ENCODE measurements around the gene LYRM2.
A peak's percentile ranks its signal among the peaks of the same experiment; 100 is the strongest.

LYRM2 gene

GRCh38 chr6:89575562-89575960 lies 63.0 kb downstream of the LYRM2 start:
- H3K27me3 ChIP-seq (ENCODE audit: low read depth) = no peaks in the 10 kb centered on the region
- no peaks in the 10 kb centered on the region for H3K36me3 ChIP-seq (replicated peaks)
- in situ Hi-C loops (cut with MboI; ENCODE audit: low sequenced_read_pairs) = no loop called here
- DNase-seq (ENCODE audit: low spot score in 2 of 2) = no peak
- no peaks in the 10 kb centered on the region for H3K4me1 ChIP-seq
- H3K9me3 ChIP-seq = no peaks in the 10 kb centered on the region
- H3K4me3 ChIP-seq = no peak overlapping the region

- in situ Hi-C loops (cut with MboI; ENCODE audit: low sequenced_read_pairs) = no loop called here
- Histone ChIP-seq H3K27me3 (ENCODE audit: low read depth) (no peaks in the 10 kb centered on the region), H3K4me3 (no peak overlapping the region), H3K4me1 (no peaks in the 10 kb centered on the region), H3K9me3 (no peaks in the 10 kb centered on the region), H3K36me3 (replicated peaks) (no peaks in the 10 kb centered on the region)
- no peak for DNase-seq (ENCODE audit: low spot score in 2 of 2)
These were observed 63.5 kb downstream of the LYRM2 start for GRCh38 chr6:89574910-89575561.

- H3K9me3 ChIP-seq = no peaks in the 10 kb centered on the region
- in situ Hi-C loops (cut with MboI; ENCODE audit: low sequenced_read_pairs) = no loop called here
These were observed 70.7 kb downstream of the LYRM2 start for GRCh38 chr6:89567630-89568390.

GRCh38 chr6:89566930-89567629 lies 71.5 kb downstream of the LYRM2 start:
- no peak overlapping the region for H3K4me3 ChIP-seq
- no peaks in the 10 kb centered on the region for H3K9me3 ChIP-seq
- DNase-seq (ENCODE audit: low spot score in 2 of 2) = peak; percentile 77 to 87
- peaks cover 13% of the 10 kb centered on the region for H3K4me1 ChIP-seq
- H3K36me3 ChIP-seq (replicated peaks) = no peaks in the 10 kb centered on the region
- H3K27me3 ChIP-seq (ENCODE audit: low read depth) = no peaks in the 10 kb centered on the region
- in situ Hi-C loops (cut with MboI; ENCODE audit: low sequenced_read_pairs) = no loop called here

More at GRCh38 chr6:89567630-89568390, 70.7 kb downstream of the LYRM2 start:
- H3K4me3 ChIP-seq = no peak overlapping the region
- H3K36me3 ChIP-seq (replicated peaks) = no peaks in the 10 kb centered on the region
- H3K27me3 ChIP-seq (ENCODE audit: low read depth) = no peaks in the 10 kb centered on the region
- DNase-seq (ENCODE audit: low spot score in 2 of 2) = no peak
- H3K4me1 ChIP-seq = peaks cover 13% of the 10 kb centered on the region

GRCh38 chr6:89566008-89566800 lies 72.3 kb downstream of the LYRM2 start:
- no peaks in the 10 kb centered on the region for H3K27me3 ChIP-seq (ENCODE audit: low read depth)
- no peaks in the 10 kb centered on the region for H3K9me3 ChIP-seq
- in situ Hi-C loops (cut with MboI; ENCODE audit: low sequenced_read_pairs) = no loop called here
- peaks cover 13% of the 10 kb centered on the region for H3K4me1 ChIP-seq
- no peak for DNase-seq (ENCODE audit: low spot score in 2 of 2)
- H3K36me3 ChIP-seq (replicated peaks) = no peaks in the 10 kb centered on the region
- H3K4me3 ChIP-seq = no peak overlapping the region

- H3K27me3 ChIP-seq (ENCODE audit: low read depth) = no peaks in the 10 kb centered on the region
- peaks cover 13% of the 10 kb centered on the region for H3K4me1 ChIP-seq
- H3K4me3 ChIP-seq = no peak overlapping the region
- in situ Hi-C loops (cut with MboI; ENCODE audit: low sequenced_read_pairs) = no loop called here
- DNase-seq (ENCODE audit: low spot score in 2 of 2) = no peak
- no peaks in the 10 kb centered on the region for H3K9me3 ChIP-seq
- no peaks in the 10 kb centered on the region for H3K36me3 ChIP-seq (replicated peaks)
These were observed 73.7 kb downstream of the LYRM2 start for GRCh38 chr6:89564752-89565427.

GRCh38 chr6:89563866-89564265 lies 74.7 kb downstream of the LYRM2 start:
- no peaks in the 10 kb centered on the region for H3K27me3 ChIP-seq (ENCODE audit: low read depth)

GRCh38 chr6:89562093-89562973 lies 76.2 kb downstream of the LYRM2 start:
- Histone ChIP-seq H3K36me3 (replicated peaks) (no peaks in the 10 kb centered on the region), H3K4me1 (peaks cover 9% of the 10 kb centered on the region), H3K9me3 (peaks cover 7% of the 10 kb centered on the region; the same call in 1 of the 2 replicates), H3K4me3 (no peak overlapping the region), H3K27me3 (ENCODE audit: low read depth) (no peaks in the 10 kb centered on the region)
- DNase-seq (ENCODE audit: low spot score in 2 of 2) = no peak
- in situ Hi-C loops (cut with MboI; ENCODE audit: low sequenced_read_pairs) = no loop called here

More at GRCh38 chr6:89563866-89564265, 74.7 kb downstream of the LYRM2 start:
- H3K36me3 ChIP-seq (replicated peaks) = no peaks in the 10 kb centered on the region
- peaks cover 13% of the 10 kb centered on the region for H3K4me1 ChIP-seq
- DNase-seq (ENCODE audit: low spot score in 2 of 2) = no peak
- H3K9me3 ChIP-seq = no peaks in the 10 kb centered on the region
- in situ Hi-C loops (cut with MboI; ENCODE audit: low sequenced_read_pairs) = no loop called here
- no peak overlapping the region for H3K4me3 ChIP-seq

GRCh38 chr6:89559487-89559886 lies 79.1 kb downstream of the LYRM2 start:
- no peak for DNase-seq (ENCODE audit: low spot score in 2 of 2)
- Histone ChIP-seq H3K9me3 (peaks cover 7% of the 10 kb centered on the region; the same call in 1 of the 2 replicates), H3K36me3 (replicated peaks) (no peaks in the 10 kb centered on the region), H3K4me1 (peaks cover 12% of the 10 kb centered on the region), H3K27me3 (ENCODE audit: low read depth) (no peaks in the 10 kb centered on the region), H3K4me3 (no peak overlapping the region)
- in situ Hi-C loops (cut with MboI; ENCODE audit: low sequenced_read_pairs) = no loop called here

- in situ Hi-C loops (cut with MboI; ENCODE audit: low sequenced_read_pairs) = no loop called here
- DNase-seq (ENCODE audit: low spot score in 2 of 2) = peak; percentile 71 to 78
- H3K4me3 ChIP-seq = no peak overlapping the region
- H3K27me3 ChIP-seq (ENCODE audit: low read depth) = no peaks in the 10 kb centered on the region
- H3K36me3 ChIP-seq (replicated peaks) = no peaks in the 10 kb centered on the region
- H3K9me3 ChIP-seq = peaks cover 7% of the 10 kb centered on the region; the same call in 1 of the 2 replicates
- H3K4me1 ChIP-seq = peaks cover 14% of the 10 kb centered on the region
These were observed 82.7 kb downstream of the LYRM2 start for GRCh38 chr6:89555806-89556205.

GRCh38 chr6:89555031-89555430 lies 83.5 kb downstream of the LYRM2 start:
- in situ Hi-C loops (cut with MboI; ENCODE audit: low sequenced_read_pairs) = no loop called here
- no peak for DNase-seq (ENCODE audit: low spot score in 2 of 2)

GRCh38 chr6:89554106-89554505 lies 84.4 kb downstream of the LYRM2 start:
- H3K9me3 ChIP-seq = peaks cover 7% of the 10 kb centered on the region; the same call in 1 of the 2 replicates
- in situ Hi-C loops (cut with MboI; ENCODE audit: low sequenced_read_pairs) = no loop called here
- H3K36me3 ChIP-seq (replicated peaks) = no peaks in the 10 kb centered on the region
- no peak overlapping the region for H3K4me3 ChIP-seq
- peaks cover 14% of the 10 kb centered on the region for H3K4me1 ChIP-seq
- peak; percentile 23 to 50 for DNase-seq (ENCODE audit: low spot score in 2 of 2)
- H3K27me3 ChIP-seq (ENCODE audit: low read depth) = no peaks in the 10 kb centered on the region

More at GRCh38 chr6:89555031-89555430, 83.5 kb downstream of the LYRM2 start:
- Histone ChIP-seq H3K36me3 (replicated peaks) (no peaks in the 10 kb centered on the region), H3K4me1 (peaks cover 14% of the 10 kb centered on the region), H3K4me3 (no peak overlapping the region), H3K27me3 (ENCODE audit: low read depth) (no peaks in the 10 kb centered on the region), H3K9me3 (peaks cover 7% of the 10 kb centered on the region; the same call in 1 of the 2 replicates)
